Neural progenitor cell (in vitro differentiated cells): Measurements from ENCODE around the gene DCTN2.

ENCODE experiments used
- EZH2 ChIP-seq: fragments of 200-600 bp; sonication (generic); IDR thresholded peaks from 2 replicates; pipeline ENCODE4 v1.6.1; 2017; ENCODE audit warnings: antibody characterized with exemption, mild to moderate bottlenecking, moderate library complexity
- TF ChIP-seq, protein P1 (sequence below): fragments of 200-600 bp; sonication (generic); IDR thresholded peaks from 2 replicates; pipeline ENCODE4 v1.5.1; 2017; ENCODE audit warnings: antibody characterized with exemption, mild to moderate bottlenecking

DNA sequence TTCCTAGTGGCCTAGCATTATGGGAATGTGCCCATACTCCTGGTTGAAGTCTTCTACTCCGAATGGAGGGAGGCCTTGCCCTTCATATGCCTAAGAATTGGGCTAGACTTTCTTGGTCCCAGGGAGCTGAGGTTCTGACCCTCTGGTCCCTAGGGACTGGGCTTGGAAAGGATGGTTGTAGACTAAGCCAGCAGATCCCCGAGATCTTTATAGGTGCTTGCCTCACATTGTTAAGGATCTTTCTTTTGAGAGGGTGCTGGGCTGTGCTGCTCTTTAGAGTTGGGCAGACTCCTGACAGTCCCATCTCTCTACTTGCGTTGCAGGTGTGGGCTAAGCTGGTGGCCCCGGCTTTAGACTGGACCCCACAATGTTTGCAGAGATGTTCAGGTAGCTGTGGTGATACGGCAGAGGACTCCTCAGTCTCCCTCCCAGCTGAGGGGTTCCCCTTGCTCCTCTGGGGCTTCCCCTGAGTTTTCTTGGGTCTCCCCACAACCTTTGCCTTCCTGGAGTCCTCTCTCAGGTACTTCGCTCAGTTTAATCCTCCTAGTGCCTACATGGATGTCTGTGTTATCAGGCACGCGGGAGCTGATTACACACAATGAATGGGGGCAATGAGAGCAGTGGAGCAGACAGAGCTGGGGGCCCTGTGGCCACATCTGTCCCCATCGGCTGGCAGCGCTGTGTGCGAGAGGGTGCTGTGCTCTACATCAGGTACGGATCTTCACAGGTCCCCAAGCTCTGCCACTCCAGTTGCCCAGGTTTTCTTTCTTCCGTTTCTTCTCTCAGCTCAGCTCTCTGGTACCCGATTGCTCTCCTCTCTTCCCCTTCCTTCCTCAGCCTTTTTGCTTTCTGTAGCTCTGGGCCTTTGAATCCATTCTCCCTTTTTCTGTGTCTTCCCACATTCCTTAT, 23.0 kb downstream of the DCTN2 start:
- TF ChIP-seq, protein P1, sequence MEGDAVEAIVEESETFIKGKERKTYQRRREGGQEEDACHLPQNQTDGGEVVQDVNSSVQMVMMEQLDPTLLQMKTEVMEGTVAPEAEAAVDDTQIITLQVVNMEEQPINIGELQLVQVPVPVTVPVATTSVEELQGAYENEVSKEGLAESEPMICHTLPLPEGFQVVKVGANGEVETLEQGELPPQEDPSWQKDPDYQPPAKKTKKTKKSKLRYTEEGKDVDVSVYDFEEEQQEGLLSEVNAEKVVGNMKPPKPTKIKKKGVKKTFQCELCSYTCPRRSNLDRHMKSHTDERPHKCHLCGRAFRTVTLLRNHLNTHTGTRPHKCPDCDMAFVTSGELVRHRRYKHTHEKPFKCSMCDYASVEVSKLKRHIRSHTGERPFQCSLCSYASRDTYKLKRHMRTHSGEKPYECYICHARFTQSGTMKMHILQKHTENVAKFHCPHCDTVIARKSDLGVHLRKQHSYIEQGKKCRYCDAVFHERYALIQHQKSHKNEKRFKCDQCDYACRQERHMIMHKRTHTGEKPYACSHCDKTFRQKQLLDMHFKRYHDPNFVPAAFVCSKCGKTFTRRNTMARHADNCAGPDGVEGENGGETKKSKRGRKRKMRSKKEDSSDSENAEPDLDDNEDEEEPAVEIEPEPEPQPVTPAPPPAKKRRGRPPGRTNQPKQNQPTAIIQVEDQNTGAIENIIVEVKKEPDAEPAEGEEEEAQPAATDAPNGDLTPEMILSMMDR, result no peak
- TF ChIP-seq EZH2, result no peak
